IMR-90 (cell line): Measurements from ENCODE around the gene EIF4E3. TPM values are rescaled to one million over a fixed set of nuclear protein-coding genes. Genes with fewer than 3 reads are reported as not detected.

ENCODE experiments used
- ATAC-seq: fragments of 200-7000 bp; cut with Tn5 transposase; 2 replicates; pipeline ENCODE4 v1.9.1; 2020; ENCODE audit warnings: low read depth, mild to moderate bottlenecking, moderate library complexity
- BruUV-seq: library from RNA; stranded (reverse); fragments of 400-500 nt; replicated peaks from 2 replicates; lab custom pipeline; 2021; lab: Mats Ljungman, UMichigan
- CTCF ChIA-PET: fragments of 300-600 bp; formaldehyde crosslinking; extraction: SDS; loops from one replicate; lab custom pipeline; 2021; ENCODE audit warnings: antibody characterized with exemption; lab: Yijun Ruan, JAX
- POLR2A ChIA-PET: fragments of 300-600 bp; sonication (Branson Sonifier 250); formaldehyde crosslinking; loops from one replicate; lab custom pipeline; 2022; ENCODE audit warnings: antibody characterized with exemption; ENCODE audit not compliant: unreplicated experiment; lab: Charles Lee
- DNase-seq: peaks from one replicate; pipeline ENCODE4 v3.0.0; 2013
- H2AFZ ChIP-seq: replicated peaks from 2 replicates; pipeline ENCODE3; 2013; ENCODE audit warnings: low read length, mild to moderate bottlenecking; ENCODE audit not compliant: poor library complexity
- H2AK5ac ChIP-seq: 2 replicates; pipeline ENCODE4 v1.6.1; 2013; ENCODE audit warnings: low read depth, low read length, inconsistent platforms
- H2AK9ac ChIP-seq: replicated peaks from 2 replicates; pipeline ENCODE3; 2013; ENCODE audit warnings: mild to moderate bottlenecking, low read depth, low read length, moderate library complexity; ENCODE audit not compliant: poor library complexity
- H2BK120ac ChIP-seq: 2 replicates; pipeline ENCODE4 v1.6.1; 2013; ENCODE audit warnings: low read depth, low read length, inconsistent platforms
- H2BK15ac ChIP-seq: 3 replicates; pipeline ENCODE4 v1.6.1; 2013; ENCODE audit warnings: low read depth, low read length, inconsistent platforms
- H2BK20ac ChIP-seq: 2 replicates; pipeline ENCODE4 v1.6.1; 2013; ENCODE audit warnings: low read depth, mild to moderate bottlenecking, inconsistent platforms, low read length, moderate library complexity
- H2BK5ac ChIP-seq: 2 replicates; pipeline ENCODE4 v1.6.1; 2013; ENCODE audit warnings: mild to moderate bottlenecking, low read depth, low read length, inconsistent platforms; ENCODE audit not compliant: poor library complexity, severe bottlenecking
- H3K14ac ChIP-seq: replicated peaks from 2 replicates; pipeline ENCODE4 v1.6.1; 2013; ENCODE audit warnings: low read depth, low read length, inconsistent platforms
- H3K18ac ChIP-seq: 2 replicates; pipeline ENCODE4 v1.6.1; 2013; ENCODE audit warnings: low read depth, low read length, control low read depth
- H3K23ac ChIP-seq: 2 replicates; pipeline ENCODE4 v1.6.1; 2013; ENCODE audit warnings: low read depth, low read length, inconsistent platforms
- H3K27ac ChIP-seq: 2 replicates; pipeline ENCODE4 v1.5.1; 2013; ENCODE audit warnings: mild to moderate bottlenecking, control low read depth, low read length; ENCODE audit not compliant: insufficient read depth
- H3K27me3 ChIP-seq: 2 replicates; pipeline ENCODE4 v1.6.1; 2013; ENCODE audit warnings: low read length; ENCODE audit not compliant: control insufficient read depth, insufficient read depth
- H3K36me3 ChIP-seq: 2 replicates; pipeline ENCODE4 v1.6.1; 2013; ENCODE audit warnings: low read length, mixed read lengths; ENCODE audit not compliant: control insufficient read depth, insufficient read depth
- H3K4ac ChIP-seq: 2 replicates; pipeline ENCODE4 v1.6.1; 2013; ENCODE audit warnings: low read depth, low read length, inconsistent platforms
- H3K4me1 ChIP-seq: 2 replicates; pipeline ENCODE4 v1.6.1; 2013; ENCODE audit warnings: low read length, mixed read lengths; ENCODE audit not compliant: control insufficient read depth, insufficient read depth
- H3K4me2 ChIP-seq: 2 replicates; pipeline ENCODE4 v1.6.1; 2013; ENCODE audit warnings: low read depth, mild to moderate bottlenecking, control low read depth, low read length, moderate library complexity
- H3K4me3 ChIP-seq: 2 replicates; pipeline ENCODE4 v1.5.1; 2013; ENCODE audit warnings: low read depth, mild to moderate bottlenecking, control low read depth, low read length, moderate library complexity; ENCODE audit not compliant: insufficient read depth
- H3K56ac ChIP-seq: 2 replicates; pipeline ENCODE4 v1.6.1; 2013; ENCODE audit warnings: low read length, inconsistent platforms; ENCODE audit not compliant: insufficient read depth; ENCODE audit errors: extremely low read depth
- H3K79me1 ChIP-seq, 2 experiments: 2 replicates each; pipeline ENCODE4 v1.6.1; 2013; ENCODE audit warnings: low read length in 2 of 2, inconsistent platforms in 1 of 2, low read depth in 1 of 2
- H3K9ac ChIP-seq: 2 replicates; pipeline ENCODE4 v1.6.1; 2013; ENCODE audit warnings: low read depth, low read length, control low read depth
- H3K9me1 ChIP-seq: 2 replicates; pipeline ENCODE4 v1.6.1; 2013; ENCODE audit warnings: low read length, inconsistent platforms; ENCODE audit not compliant: insufficient read depth
- H3K9me3 ChIP-seq: 2 replicates; pipeline ENCODE4 v1.6.1; 2013; ENCODE audit warnings: low read length; ENCODE audit not compliant: control insufficient read depth, insufficient read depth
- H4K20me1 ChIP-seq: 2 replicates; pipeline ENCODE4 v1.6.1; 2013; ENCODE audit warnings: low read length, inconsistent platforms; ENCODE audit not compliant: insufficient read depth
- H4K5ac ChIP-seq: 2 replicates; pipeline ENCODE4 v1.6.1; 2013; ENCODE audit warnings: mild to moderate bottlenecking, low read depth, low read length, control low read depth
- H4K8ac ChIP-seq, 2 experiments: 2 replicates each; pipeline ENCODE4 v1.6.1; 2013; ENCODE audit warnings: low read depth in 2 of 2, low read length in 2 of 2, control low read depth in 1 of 2, inconsistent platforms in 1 of 2
- H4K91ac ChIP-seq: 2 replicates; pipeline ENCODE4 v1.6.1; 2013; ENCODE audit warnings: low read depth, low read length, inconsistent platforms; ENCODE audit not compliant: insufficient read depth
- BHLHE40 ChIP-seq: fragments of 150-350 bp; IDR thresholded peaks from 2 replicates; pipeline ENCODE4 v1.6.1; 2016; ENCODE audit warnings: mild to moderate bottlenecking, low read depth, low read length
- CEBPB ChIP-seq: IDR thresholded peaks from 2 replicates; pipeline ENCODE4 v1.6.1; 2012; ENCODE audit warnings: low read depth, low read length, improper control_type of control experiment
- CHD1 ChIP-seq: IDR thresholded peaks from 2 replicates; pipeline ENCODE4 v1.6.1; 2012; ENCODE audit warnings: low read depth, low read length, improper control_type of control experiment
- FOS ChIP-seq: fragments of 150-350 bp; IDR thresholded peaks from 2 replicates; pipeline ENCODE4 v1.6.1; 2016; ENCODE audit warnings: low read depth, low read length
- MAFK ChIP-seq: IDR thresholded peaks from 2 replicates; pipeline ENCODE4 v1.6.1; 2012; ENCODE audit warnings: low read depth, low read length, improper control_type of control experiment
- MAZ ChIP-seq: IDR thresholded peaks from 2 replicates; pipeline ENCODE4 v1.6.1; 2012; ENCODE audit warnings: low read depth, mild to moderate bottlenecking, low read length, improper control_type of control experiment, moderate library complexity, borderline replicate concordance
- MXI1 ChIP-seq: IDR thresholded peaks from 2 replicates; pipeline ENCODE4 v1.6.1; 2012; ENCODE audit warnings: low read depth, mild to moderate bottlenecking, low read length, moderate library complexity, borderline replicate concordance
- NFE2L2 ChIP-seq: fragments of 150-350 bp; IDR thresholded peaks from 2 replicates; pipeline ENCODE4 v1.6.1; 2016; ENCODE audit warnings: low read depth, mild to moderate bottlenecking, low read length
- POLR2A ChIP-seq: IDR thresholded peaks from 2 replicates; pipeline ENCODE4 v1.6.1; 2012; ENCODE audit warnings: mild to moderate bottlenecking, low read depth, low read length
- RAD21 ChIP-seq: IDR thresholded peaks from 2 replicates; pipeline ENCODE4 v1.6.1; 2012; ENCODE audit warnings: low read length, improper control_type of control experiment
- RCOR1 ChIP-seq: IDR thresholded peaks from 2 replicates; pipeline ENCODE4 v1.6.1; 2012; ENCODE audit warnings: mild to moderate bottlenecking, low read length, improper control_type of control experiment; ENCODE audit not compliant: insufficient replicate concordance
- RFX5 ChIP-seq: IDR thresholded peaks from 2 replicates; pipeline ENCODE4 v1.8.0; 2012; ENCODE audit warnings: low read depth, mild to moderate bottlenecking, low read length, moderate library complexity
- SMC3 ChIP-seq: fragments of 150-350 bp; IDR thresholded peaks from 2 replicates; pipeline ENCODE4 v1.6.1; 2016; ENCODE audit warnings: low read depth, mild to moderate bottlenecking, antibody characterized with exemption, low read length, moderate library complexity
- WGBS, 2 experiments: methylation state at CpG; one replicate each; pipeline versions ENCODE4 v1.1.5 to v1.1.7; 2013; ENCODE audit warnings: missing lambda C conversion rate in 2 of 2; ENCODE audit not compliant: insufficient read length in 1 of 2; ENCODE audit errors: extremely low coverage in 2 of 2; 5-methylcytosine and 5-hydroxymethylcytosine counted together
- dilution Hi-C: fragments of 300-500 bp; cut with HindIII; formaldehyde crosslinking; loops from one replicate; pipeline ENCODE4 v1.14.3; 2018; ENCODE audit warnings: low sequenced_read_pairs; ENCODE audit not compliant: unreplicated experiment
- in situ Hi-C: fragments of 300-500 bp; cut with MboI; formaldehyde crosslinking; loops from 3 replicates; pipeline ENCODE4 v1.14.3; 2019; ENCODE audit warnings: low sequenced_read_pairs, inconsistent platforms, mixed read lengths
- intact Hi-C: fragments of 100-400 bp; cut with micrococcal nuclease; formaldehyde crosslinking; loops from 2 replicates; pipeline ENCODE4 v1.10.0; 2022
- polyA plus RNA-seq, 3 experiments: library from polyadenylated mRNA; depleted of rRNA; stranded (reverse); fragments of >200 nt; gene quantifications; 2 replicates each; pipeline ENCODE4 v1.2.3, GENCODE V29; 2012; ENCODE audit warnings: low replicate concordance in 1 of 3
- total RNA-seq: library from RNA; depleted of rRNA; stranded (reverse); fragments of >200 nt; gene quantifications from 2 replicates; pipeline ENCODE4 v1.2.3, GENCODE V29; 2012
- TF ChIP-seq, protein P1 (sequence below): fragments of 150-350 bp; IDR thresholded peaks from 2 replicates; pipeline ENCODE4 v1.6.1; 2017; ENCODE audit warnings: mild to moderate bottlenecking, antibody characterized with exemption, low read length, low read depth
- TF ChIP-seq, protein P2 (sequence below): fragments of 150-350 bp; IDR thresholded peaks from 2 replicates; pipeline ENCODE4 v1.6.1; 2016; ENCODE audit warnings: low read depth, mild to moderate bottlenecking, low read length, moderate library complexity, borderline replicate concordance
- TF ChIP-seq, protein P3 (sequence below): conservative IDR thresholded peaks from 2 replicates; pipeline ENCODE4 v1.5.1; 2012; ENCODE audit warnings: mild to moderate bottlenecking, low read depth, low read length, improper control_type of control experiment

The EIF4E3 gene
- total and polyA plus RNA-seq, 2 of the 4 experiments (the other 2 are of a cell fraction), result 0.72 to 1.1 TPM

DNA sequence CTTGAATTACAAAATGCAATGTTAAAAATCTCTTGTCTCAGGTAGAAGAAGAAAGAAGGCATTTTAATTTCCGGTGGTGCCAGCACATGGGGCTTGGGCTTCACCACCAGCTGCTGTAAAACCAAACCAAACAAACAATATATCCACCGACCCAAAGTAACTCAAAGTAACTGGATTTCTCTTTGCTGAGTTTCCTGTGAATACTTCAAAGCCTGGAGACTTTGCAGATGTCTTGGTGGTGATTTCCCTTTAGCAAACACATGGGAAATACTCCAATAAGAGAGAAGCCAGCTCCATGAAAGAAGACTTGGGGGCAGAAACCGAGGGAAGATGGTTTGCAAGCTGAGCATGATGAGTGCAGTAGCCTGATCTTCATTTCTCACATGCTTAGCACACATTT lies 62.6 kb downstream of the EIF4E3 start:
- H3K27me3 ChIP-seq, result peaks cover 8% of the 10 kb centered on the region
- no peak overlapping the region for H4K91ac ChIP-seq
- H3K9me3 ChIP-seq, result no peaks in the 10 kb centered on the region
- H4K8ac ChIP-seq, result no peak overlapping the region
- no peak overlapping the region for H3K9ac ChIP-seq
- H3K36me3 ChIP-seq, result no peaks in the 10 kb centered on the region
- dilution Hi-C loops, result no loop called here
- no peak overlapping the region for H2BK20ac ChIP-seq
- BruUV-seq, result no TSS peak
- no peak overlapping the region for H3K14ac ChIP-seq
- no peak overlapping the region for H2AFZ ChIP-seq
- H2BK5ac ChIP-seq, result no peak overlapping the region
- CTCF ChIA-PET, result interaction anchor here (0.6 kb wide), 2 partner anchors 56 to 946 kb away, joined by 3 read pairs; no protein-coding TSS in a partner anchor
- H2BK15ac ChIP-seq, result no peak overlapping the region
- DNase-seq, result no peak
- no CpG with 5 or more reads among the region's 3 CpGs for WGBS, 2 experiments
- H3K79me1 ChIP-seq, result no peaks in the 10 kb centered on the region
- H3K27ac ChIP-seq, result no peak overlapping the region
- no peak overlapping the region for H4K5ac ChIP-seq
- POLR2A ChIA-PET, result no interaction called here
- no peaks in the 10 kb centered on the region for H4K20me1 ChIP-seq
- in situ Hi-C loops, result loop anchor here (25.0 kb wide), 1 partner anchor 1600 kb away; no protein-coding TSS in a partner anchor
- no peak overlapping the region for H3K56ac ChIP-seq
- H2AK5ac ChIP-seq, result no peak overlapping the region
- no peak overlapping the region for H3K4ac ChIP-seq
- H3K23ac ChIP-seq, result no peak overlapping the region
- H3K4me3 ChIP-seq, result no peak overlapping the region
- ATAC-seq, result no peak
- intact Hi-C loops, result no loop called here
- H3K4me1 ChIP-seq, result 0 out of 2 replicates have a peak, but pooled peaks cover 2% of the 10 kb centered on the region
- H3K18ac ChIP-seq, result no peak overlapping the region
- H2AK9ac ChIP-seq, result no peak overlapping the region
- TF ChIP-seq CHD1 (no peak), CEBPB (no peak), RCOR1 (no peak), MXI1 (no peak), SMC3 (no peak), RFX5 (no peak), POLR2A (no peak), MAZ (no peak), MAFK (no peak), BHLHE40 (no peak), FOS (no peak), RAD21 (no peak), NFE2L2 (no peak)
- TF ChIP-seq, protein P1, sequence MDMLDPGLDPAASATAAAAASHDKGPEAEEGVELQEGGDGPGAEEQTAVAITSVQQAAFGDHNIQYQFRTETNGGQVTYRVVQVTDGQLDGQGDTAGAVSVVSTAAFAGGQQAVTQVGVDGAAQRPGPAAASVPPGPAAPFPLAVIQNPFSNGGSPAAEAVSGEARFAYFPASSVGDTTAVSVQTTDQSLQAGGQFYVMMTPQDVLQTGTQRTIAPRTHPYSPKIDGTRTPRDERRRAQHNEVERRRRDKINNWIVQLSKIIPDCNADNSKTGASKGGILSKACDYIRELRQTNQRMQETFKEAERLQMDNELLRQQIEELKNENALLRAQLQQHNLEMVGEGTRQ, result no peak
- TF ChIP-seq, protein P2, sequence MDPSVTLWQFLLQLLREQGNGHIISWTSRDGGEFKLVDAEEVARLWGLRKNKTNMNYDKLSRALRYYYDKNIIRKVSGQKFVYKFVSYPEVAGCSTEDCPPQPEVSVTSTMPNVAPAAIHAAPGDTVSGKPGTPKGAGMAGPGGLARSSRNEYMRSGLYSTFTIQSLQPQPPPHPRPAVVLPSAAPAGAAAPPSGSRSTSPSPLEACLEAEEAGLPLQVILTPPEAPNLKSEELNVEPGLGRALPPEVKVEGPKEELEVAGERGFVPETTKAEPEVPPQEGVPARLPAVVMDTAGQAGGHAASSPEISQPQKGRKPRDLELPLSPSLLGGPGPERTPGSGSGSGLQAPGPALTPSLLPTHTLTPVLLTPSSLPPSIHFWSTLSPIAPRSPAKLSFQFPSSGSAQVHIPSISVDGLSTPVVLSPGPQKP, result no peak
- TF ChIP-seq, protein P3, sequence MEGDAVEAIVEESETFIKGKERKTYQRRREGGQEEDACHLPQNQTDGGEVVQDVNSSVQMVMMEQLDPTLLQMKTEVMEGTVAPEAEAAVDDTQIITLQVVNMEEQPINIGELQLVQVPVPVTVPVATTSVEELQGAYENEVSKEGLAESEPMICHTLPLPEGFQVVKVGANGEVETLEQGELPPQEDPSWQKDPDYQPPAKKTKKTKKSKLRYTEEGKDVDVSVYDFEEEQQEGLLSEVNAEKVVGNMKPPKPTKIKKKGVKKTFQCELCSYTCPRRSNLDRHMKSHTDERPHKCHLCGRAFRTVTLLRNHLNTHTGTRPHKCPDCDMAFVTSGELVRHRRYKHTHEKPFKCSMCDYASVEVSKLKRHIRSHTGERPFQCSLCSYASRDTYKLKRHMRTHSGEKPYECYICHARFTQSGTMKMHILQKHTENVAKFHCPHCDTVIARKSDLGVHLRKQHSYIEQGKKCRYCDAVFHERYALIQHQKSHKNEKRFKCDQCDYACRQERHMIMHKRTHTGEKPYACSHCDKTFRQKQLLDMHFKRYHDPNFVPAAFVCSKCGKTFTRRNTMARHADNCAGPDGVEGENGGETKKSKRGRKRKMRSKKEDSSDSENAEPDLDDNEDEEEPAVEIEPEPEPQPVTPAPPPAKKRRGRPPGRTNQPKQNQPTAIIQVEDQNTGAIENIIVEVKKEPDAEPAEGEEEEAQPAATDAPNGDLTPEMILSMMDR, result no peak
- no peak overlapping the region for H2BK120ac ChIP-seq
- no peak overlapping the region for H3K4me2 ChIP-seq
- no peaks in the 10 kb centered on the region for H3K9me1 ChIP-seq
